B cell (primary cell): ENCODE measurements around the gene IL26. TPM values are rescaled to one million over a fixed set of nuclear protein-coding genes. Genes with fewer than 3 reads are reported as not detected.

Source experiments
- ATAC-seq: fragments of 200-7000 bp; cut with Tn5 transposase; one replicate; pipeline ENCODE4 v1.10.0; 2021; ENCODE audit warnings: low read depth, mild to moderate bottlenecking, moderate number of reproducible peaks, moderate library complexity
- CTCF ChIA-PET: fragments of 350-600 bp; sonication (Branson Sonifier 250); formaldehyde crosslinking; loops from one replicate; lab custom pipeline; 2021; ENCODE audit warnings: antibody characterized with exemption, inconsistent platforms; lab: Charles Lee
- POLR2A ChIA-PET: fragments of 350-600 bp; sonication (Branson Sonifier 250); formaldehyde crosslinking; loops from one replicate; lab custom pipeline; 2021; ENCODE audit warnings: antibody characterized with exemption; lab: Charles Lee
- DNase-seq: peaks from one replicate; pipeline ENCODE4 v3.0.0; 2013
- H2AFZ ChIP-seq: 2 replicates; pipeline ENCODE4 v1.6.1; 2012; ENCODE audit warnings: mild to moderate bottlenecking, low read depth, low read length; ENCODE audit not compliant: insufficient read depth, poor library complexity, severe bottlenecking
- H3K27ac ChIP-seq, 2 donors: 1 replicate in 1 of 2; 2 replicates in 1 of 2; pipeline ENCODE4 v1.5.1; 2012 to 2013; ENCODE audit warnings: low read length in 2 of 2, mild to moderate bottlenecking in 2 of 2, moderate library complexity in 1 of 2
- H3K27me3 ChIP-seq, 4 experiments: fragments of 200-600 bp in 1 of 4; sonication (generic) in 1 of 4; replicated peaks in 1 of 4; 1 replicate in 2 of 4; 2 replicates in 2 of 4; pipeline versions ENCODE4 v1.6.1 to v1.7.0; 2013 to 2016; ENCODE audit warnings: low read length in 3 of 4, mild to moderate bottlenecking in 2 of 4, mixed read lengths in 1 of 4, moderate library complexity in 1 of 4; ENCODE audit not compliant: insufficient read depth in 4 of 4, control insufficient read depth in 3 of 4; ENCODE audit errors: control extremely low read depth in 1 of 4
- H3K36me3 ChIP-seq, 2 experiments: replicated peaks in 1 of 2; 1 replicate in 1 of 2; 2 replicates in 1 of 2; pipeline versions ENCODE4 v1.6.1 to v1.7.1; 2013; ENCODE audit warnings: low read length in 1 of 2; ENCODE audit not compliant: insufficient read depth in 2 of 2, control insufficient read depth in 1 of 2; ENCODE audit errors: control extremely low read depth in 1 of 2, extremely low read depth in 1 of 2
- H3K4me1 ChIP-seq, 2 donors: fragments of 200-600 bp in 1 of 2; sonication (generic) in 1 of 2; 1 replicate in 1 of 2; 2 replicates in 1 of 2; pipeline versions ENCODE4 v1.5.1 to v1.6.1; 2013 to 2017; ENCODE audit warnings: low read length in 2 of 2; ENCODE audit not compliant: control insufficient read depth in 2 of 2, insufficient read depth in 2 of 2
- H3K4me2 ChIP-seq: replicated peaks from 2 replicates; pipeline ENCODE3; 2012; ENCODE audit warnings: mild to moderate bottlenecking, low read depth, low read length; ENCODE audit not compliant: poor library complexity, severe bottlenecking
- H3K4me3 ChIP-seq, 5 experiments: fragments of 200-600 bp in 1 of 5; sonication (generic) in 1 of 5; 1 replicate in 3 of 5; 2 replicates in 2 of 5; pipeline versions ENCODE4 v1.5.1 to v1.7.0; 2011 to 2016; ENCODE audit warnings: low read length in 4 of 5, mild to moderate bottlenecking in 4 of 5, low read depth in 2 of 5, control low read depth in 1 of 5, moderate library complexity in 1 of 5; ENCODE audit not compliant: insufficient read depth in 1 of 5; ENCODE audit errors: control extremely low read depth in 1 of 5, extremely low read depth in 1 of 5
- H3K79me2 ChIP-seq: fragments of 200-600 bp; sonication (generic); one replicate; pipeline ENCODE4 v1.6.0; 2016; ENCODE audit warnings: low read length; ENCODE audit not compliant: control insufficient read depth, insufficient read depth
- H3K9ac ChIP-seq: fragments of 200-600 bp; sonication (generic); 2 replicates; pipeline ENCODE4 v1.6.1; 2017; ENCODE audit warnings: mild to moderate bottlenecking, low read length, moderate library complexity
- H3K9me3 ChIP-seq, 3 donors: one replicate each; pipeline versions ENCODE4 v1.6.1 to v1.7.1; 2013; ENCODE audit warnings: low read length in 2 of 3; ENCODE audit not compliant: control insufficient read depth in 2 of 3, insufficient read depth in 1 of 3; ENCODE audit errors: control extremely low read depth in 1 of 3
- H4K20me1 ChIP-seq: 2 replicates; pipeline ENCODE4 v1.6.0; 2012; ENCODE audit warnings: mild to moderate bottlenecking, low read length; ENCODE audit not compliant: insufficient read depth, control insufficient read depth, poor library complexity, severe bottlenecking
- H3K27ac Mint-ChIP-seq: one replicate; pipeline ENCODE4 v1.8.0; 2021; ENCODE audit warnings: mixed read lengths
- H3K27me3 Mint-ChIP-seq: one replicate; pipeline ENCODE4 v1.8.0; 2021; ENCODE audit warnings: mixed read lengths
- H3K4me1 Mint-ChIP-seq: one replicate; pipeline ENCODE4 v1.8.0; 2021; ENCODE audit warnings: mixed read lengths
- H3K4me3 Mint-ChIP-seq: one replicate; pipeline ENCODE4 v1.8.0; 2021; ENCODE audit warnings: mixed read lengths
- H3K9me3 Mint-ChIP-seq: one replicate; pipeline ENCODE4 v1.8.0; 2022; ENCODE audit warnings: mixed read lengths; ENCODE audit not compliant: insufficient read depth
- EZH2 ChIP-seq: IDR thresholded peaks from 2 replicates; pipeline ENCODE4 v1.6.1; 2012; ENCODE audit warnings: borderline replicate concordance, low read depth, mild to moderate bottlenecking, moderate library complexity, low read length; ENCODE audit not compliant: insufficient read depth, poor library complexity, severe bottlenecking
- WGBS: methylation state at CpG from one replicate; pipeline ENCODE4 v1.1.5; 2013; ENCODE audit warnings: missing lambda C conversion rate; ENCODE audit not compliant: insufficient coverage; 5-methylcytosine and 5-hydroxymethylcytosine counted together
- intact Hi-C: fragments of 100-400 bp; cut with micrococcal nuclease; formaldehyde crosslinking; loops from one replicate; pipeline ENCODE4 v1.10.0; 2022
- polyA plus RNA-seq: library from polyadenylated mRNA; depleted of rRNA; stranded (reverse); fragments of >200 nt; gene quantifications from 2 replicates; pipeline ENCODE4 v1.2.3, GENCODE V29; 2012
- total RNA-seq, 2 donors: library from RNA; stranded (reverse); fragments of 120-200 nt in 1 of 2; gene quantifications; 1 replicate in 1 of 2; 2 replicates in 1 of 2; pipeline versions ENCODE4 v1.2.3 to v1.2.4, GENCODE V29; 2013 to 2022
- TF ChIP-seq, protein P1 (sequence below): fragments of 200-600 bp; IDR thresholded peaks from one replicate; pipeline ENCODE4 v1.8.0; 2022; ENCODE audit warnings: antibody characterized with exemption, mild to moderate bottlenecking

The IL26 gene
- total and polyA plus RNA-seq, 2 donors (not counting 1 experiment from before 2014, with no cell fraction given) = not detected

DNA sequence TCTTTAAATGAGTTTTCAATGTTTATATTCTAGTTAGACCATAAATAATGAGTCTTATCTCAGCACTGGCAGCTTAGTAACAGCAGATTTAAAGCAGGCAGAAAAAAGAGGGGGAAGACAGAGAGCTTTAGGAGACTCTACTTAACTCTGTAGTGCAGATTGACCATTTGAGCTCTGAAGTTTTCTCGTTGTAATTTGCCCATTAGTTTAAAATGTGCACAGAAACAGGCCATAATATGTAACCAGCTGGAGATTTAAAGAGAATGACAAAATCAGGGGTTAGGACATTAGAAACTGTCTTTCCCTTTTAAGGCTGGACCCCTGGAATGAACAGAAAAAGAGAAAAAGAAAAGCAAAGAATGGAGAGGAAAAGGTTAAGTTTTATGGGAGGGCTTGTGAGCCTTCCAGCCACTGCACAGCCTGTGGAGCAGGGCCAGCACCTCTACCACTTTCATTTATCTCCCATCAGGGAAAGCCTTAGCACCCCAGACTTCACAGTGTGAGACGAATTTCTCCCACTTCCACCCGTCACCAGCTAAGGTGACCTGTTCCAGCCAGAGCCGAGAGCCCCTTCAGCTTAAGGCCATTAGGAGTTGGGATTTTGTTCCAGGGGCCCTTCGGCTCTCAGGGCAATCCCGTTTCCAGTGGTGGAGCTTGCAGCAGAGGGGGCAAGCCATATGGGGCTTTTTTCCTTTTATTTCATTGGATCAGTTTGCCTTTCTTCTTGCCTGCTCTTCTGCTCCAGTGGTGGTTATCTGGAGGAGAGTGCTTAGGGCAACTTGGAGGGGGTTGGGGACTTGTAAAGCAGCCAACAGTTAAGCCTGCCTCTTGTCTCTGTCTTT, 19.8 kb upstream of the IL26 start:
- Histone ChIP-seq H3K4me2 (no peak overlapping the region), H3K4me1 (peaks cover 11 to 13% of the 10 kb centered on the region in 2 donors), H2AFZ (no peak overlapping the region), H3K27ac (no peak overlapping the region), H3K9me3 (no peaks in the 10 kb centered on the region), H3K79me2 (no peaks in the 10 kb centered on the region), H4K20me1 (no peaks in the 10 kb centered on the region), H3K9ac (no peak overlapping the region), H3K36me3 (no peaks in the 10 kb centered on the region), H3K27me3 (no peaks in the 10 kb centered on the region), H3K4me3 (no peak overlapping the region)
- Mint-ChIP-seq H3K27me3 (peaks cover 12% of the 10 kb centered on the region), H3K9me3 (no peaks in the 10 kb centered on the region), H3K4me1 (peaks cover 12% of the 10 kb centered on the region), H3K27ac (no peak overlapping the region), H3K4me3 (no peak overlapping the region)
- TF ChIP-seq, protein P1, sequence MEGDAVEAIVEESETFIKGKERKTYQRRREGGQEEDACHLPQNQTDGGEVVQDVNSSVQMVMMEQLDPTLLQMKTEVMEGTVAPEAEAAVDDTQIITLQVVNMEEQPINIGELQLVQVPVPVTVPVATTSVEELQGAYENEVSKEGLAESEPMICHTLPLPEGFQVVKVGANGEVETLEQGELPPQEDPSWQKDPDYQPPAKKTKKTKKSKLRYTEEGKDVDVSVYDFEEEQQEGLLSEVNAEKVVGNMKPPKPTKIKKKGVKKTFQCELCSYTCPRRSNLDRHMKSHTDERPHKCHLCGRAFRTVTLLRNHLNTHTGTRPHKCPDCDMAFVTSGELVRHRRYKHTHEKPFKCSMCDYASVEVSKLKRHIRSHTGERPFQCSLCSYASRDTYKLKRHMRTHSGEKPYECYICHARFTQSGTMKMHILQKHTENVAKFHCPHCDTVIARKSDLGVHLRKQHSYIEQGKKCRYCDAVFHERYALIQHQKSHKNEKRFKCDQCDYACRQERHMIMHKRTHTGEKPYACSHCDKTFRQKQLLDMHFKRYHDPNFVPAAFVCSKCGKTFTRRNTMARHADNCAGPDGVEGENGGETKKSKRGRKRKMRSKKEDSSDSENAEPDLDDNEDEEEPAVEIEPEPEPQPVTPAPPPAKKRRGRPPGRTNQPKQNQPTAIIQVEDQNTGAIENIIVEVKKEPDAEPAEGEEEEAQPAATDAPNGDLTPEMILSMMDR = no peak
- no peak for TF ChIP-seq EZH2
- intact Hi-C loops = no loop called here
- POLR2A ChIA-PET = no interaction called here
- ATAC-seq (no peak), DNase-seq (no peak)
- CTCF ChIA-PET = no interaction called here
- WGBS = 93% methylated on average over 6 of the region's 6 CpGs

DNA sequence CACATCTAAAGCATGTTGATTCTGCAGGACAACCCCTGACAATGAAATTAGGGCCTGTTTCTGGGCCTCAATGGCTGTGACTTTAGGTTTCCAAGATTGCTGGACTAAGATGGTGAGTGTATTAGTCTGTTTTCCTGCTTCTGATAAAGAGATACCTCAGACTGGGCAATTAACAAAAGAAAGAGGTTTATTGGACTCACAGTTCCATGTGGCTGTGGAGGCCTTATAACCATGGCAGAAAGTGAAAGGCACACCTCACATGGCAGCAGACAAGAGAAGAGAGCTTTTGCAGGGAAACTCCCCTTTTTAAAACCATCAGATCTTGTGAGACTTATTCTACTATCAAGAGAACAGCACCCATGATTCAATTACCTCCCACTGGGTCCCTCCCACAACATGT, 17.2 kb upstream of the IL26 start:
- TF ChIP-seq, protein P1 = no peak
- TF ChIP-seq EZH2 = no peak
- Histone ChIP-seq H3K9me3 (no peaks in the 10 kb centered on the region), H3K27me3 (no peaks in the 10 kb centered on the region), H4K20me1 (no peaks in the 10 kb centered on the region), H3K4me2 (no peak overlapping the region), H3K27ac (no peak overlapping the region), H3K4me1 (peaks cover 13 to 16% of the 10 kb centered on the region in 2 donors), H3K9ac (no peak overlapping the region), H3K4me3 (no peak overlapping the region), H3K36me3 (no peaks in the 10 kb centered on the region), H2AFZ (no peak overlapping the region), H3K79me2 (no peaks in the 10 kb centered on the region)
- ChIA-PET CTCF (interaction anchor here (1.7 kb wide), 1 partner anchor 75 kb away, joined by 6 read pairs; no protein-coding TSS in a partner anchor), POLR2A (no interaction called here)
- intact Hi-C loops = no loop called here
- no peak overlapping the region for H3K4me3 Mint-ChIP-seq
- ATAC-seq (no peak), DNase-seq (no peak)
- no peak overlapping the region for H3K27ac Mint-ChIP-seq
- no peaks in the 10 kb centered on the region for H3K9me3 Mint-ChIP-seq
- peaks cover 16% of the 10 kb centered on the region for H3K4me1 Mint-ChIP-seq
- peaks cover 5% of the 10 kb centered on the region for H3K27me3 Mint-ChIP-seq
